Activated T-cell treated with anti-CD3 and anti-CD28 coated beads, Interleukin-2, amount 50 U/mL, for 1 hour (primary cell): ENCODE results near the gene FLT4.
A peak's percentile ranks its signal among the peaks of the same experiment; 100 is the strongest.
"Not testable (repeated sequence)": the region's sequence is repeated elsewhere in the genome, so short reads cannot be mapped to it uniquely, and the experiment has no call there.

ENCODE experiments used
- DNase-seq: peaks from one replicate; pipeline ENCODE4 v3.0.0-alpha.2; 2020

Gene FLT4

GRCh38 chr5:180669661-180670060, 20.3 kb upstream of the FLT4 start:
- DNase-seq = no peak

DNA sequence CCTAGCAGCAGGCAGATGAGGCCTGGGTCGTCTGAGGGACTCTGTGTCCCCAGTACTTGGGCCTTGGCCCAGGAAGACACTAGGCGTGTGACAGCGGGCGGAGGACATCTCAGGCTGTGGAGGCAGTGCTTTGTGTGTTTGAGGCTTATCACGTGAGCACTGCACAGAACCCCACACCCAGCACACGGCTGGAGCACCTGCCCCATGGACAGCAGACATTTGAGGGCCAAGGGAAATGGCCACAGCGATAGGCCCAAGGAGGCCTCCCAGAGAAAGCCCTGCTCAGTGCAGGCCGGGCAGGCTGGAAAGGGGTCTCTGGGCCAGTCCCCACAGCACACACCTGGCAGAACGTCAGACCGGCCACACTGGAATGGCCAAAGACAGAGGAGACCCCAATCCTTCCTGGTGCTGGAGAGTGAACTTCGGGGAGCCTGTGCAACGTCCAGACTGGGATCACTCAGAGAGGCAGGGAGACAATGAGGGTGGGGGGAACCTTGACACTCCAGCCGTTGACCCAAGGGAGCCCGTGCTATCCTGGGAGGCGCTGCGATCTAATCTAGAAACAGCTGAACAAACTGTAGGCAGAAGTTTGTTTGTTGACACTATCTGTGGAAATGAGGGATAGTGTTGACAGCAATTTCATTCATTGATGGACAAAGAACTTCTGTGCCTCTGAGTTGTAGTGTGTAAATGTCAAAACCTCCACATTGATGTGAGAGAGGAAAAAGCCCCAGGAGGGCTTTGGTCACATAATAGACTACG, 19.6 kb upstream of the FLT4 start:
- DNase-seq = no peak

- no peak for DNase-seq
These were observed 17.4 kb upstream of the FLT4 start for GRCh38 chr5:180666812-180667211.

DNA sequence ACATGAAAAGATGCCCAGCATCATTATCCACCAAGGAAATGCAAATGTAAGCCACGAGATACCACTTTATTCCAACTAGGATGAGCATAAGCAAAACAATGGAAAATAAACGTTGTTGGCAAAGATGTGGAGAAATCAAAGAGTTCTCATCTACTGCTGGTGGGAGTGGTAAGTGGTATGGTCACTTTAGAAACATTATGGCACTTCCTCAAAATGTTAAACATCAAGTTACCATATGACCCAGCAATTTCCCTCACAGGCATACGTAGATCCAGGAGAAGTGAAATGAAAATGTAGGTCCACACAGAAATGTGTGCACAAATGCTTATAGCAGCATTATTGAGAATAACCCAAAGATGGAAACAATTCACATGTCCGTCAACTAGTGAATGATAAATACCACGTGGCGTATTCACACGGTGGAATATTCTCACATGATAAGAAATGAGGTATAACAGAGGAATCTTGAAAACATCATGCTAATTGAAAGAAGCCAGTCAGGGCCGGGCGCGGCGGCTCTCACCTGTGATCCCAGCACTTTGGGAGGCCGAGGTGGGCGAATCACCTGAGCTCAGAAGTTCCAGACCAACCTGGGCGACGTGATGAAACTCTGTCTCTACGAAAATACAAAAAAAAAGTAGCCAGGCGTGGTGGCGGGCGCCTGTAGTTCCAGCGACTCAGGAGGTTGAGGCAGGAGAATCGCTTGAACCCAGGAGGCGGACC, 16.4 kb upstream of the FLT4 start:
- DNase-seq = no peak

- DNase-seq = no peak
These were observed 9.6 kb upstream of the FLT4 start for GRCh38 chr5:180658774-180659564.

GRCh38 chr5:180655243-180655642, 5.8 kb upstream of the FLT4 start:
- DNase-seq = not testable (repeated sequence)

DNA sequence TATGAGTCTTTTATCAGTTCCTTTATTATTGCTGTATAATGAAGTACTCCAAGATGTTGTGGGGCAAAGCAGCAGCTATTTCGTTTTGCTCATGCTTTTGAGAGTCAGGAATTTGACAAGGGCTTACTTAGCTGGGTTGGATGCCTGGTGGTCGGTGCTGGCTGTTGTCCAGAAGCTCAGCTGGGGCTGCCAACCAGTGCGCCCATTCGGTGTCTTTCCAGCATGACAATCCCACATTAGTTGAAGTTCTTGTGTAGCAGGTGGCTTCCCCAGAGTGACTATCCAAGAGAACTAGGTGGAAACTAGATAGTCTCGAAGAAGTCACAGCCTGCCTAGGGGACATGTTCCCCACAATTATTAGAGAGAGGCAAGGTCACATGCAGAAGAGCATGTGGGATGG, 3.4 kb upstream of the FLT4 start:
- no peak for DNase-seq

DNA sequence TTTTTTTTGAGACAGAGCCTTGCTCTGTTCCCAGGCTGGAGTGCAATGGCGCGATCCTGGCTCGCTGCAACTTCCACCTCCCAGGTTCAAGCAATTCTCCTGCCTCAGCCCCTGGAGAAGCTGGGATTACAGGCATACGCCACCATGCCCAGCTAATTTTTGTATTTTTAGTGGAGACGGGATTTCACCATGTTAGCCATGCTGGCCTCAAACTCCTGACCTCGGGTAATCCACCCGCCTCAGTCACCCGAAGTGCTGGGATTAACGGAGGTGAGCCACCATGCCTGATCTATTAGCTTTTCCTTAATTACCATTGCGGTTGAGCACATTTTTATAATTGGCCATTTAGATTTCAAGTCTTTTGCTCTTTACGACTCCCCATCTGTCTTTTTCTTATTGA, 2.9 kb upstream of the FLT4 start:
- no peak for DNase-seq

GRCh38 chr5:180648658-180649296, 623 bp downstream of the FLT4 start:
- peak; percentile 49 for DNase-seq

- DNase-seq = no peak
These were observed 1.4 kb downstream of the FLT4 start for GRCh38 chr5:180647941-180648500.

DNA sequence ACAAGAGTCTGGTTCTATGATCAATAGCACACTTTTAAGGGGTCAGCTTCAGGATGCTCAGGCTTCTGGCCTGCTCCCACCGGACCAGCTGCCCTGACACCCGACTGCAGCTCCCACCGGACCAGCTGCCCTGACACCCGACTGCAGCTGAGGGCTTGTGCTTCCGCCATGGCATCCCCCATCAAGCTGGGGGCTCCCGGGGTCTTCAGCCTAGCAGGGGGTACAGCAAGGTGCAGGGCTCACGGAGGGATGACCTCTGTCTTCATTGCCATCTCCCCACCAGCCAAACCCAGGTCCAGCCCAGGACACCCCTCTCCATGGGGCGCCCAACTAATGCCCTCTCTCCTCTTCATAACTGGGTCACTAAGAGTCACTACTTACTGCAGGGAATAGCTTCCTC, 1.9 kb downstream of the FLT4 start:
- DNase-seq = no peak

DNA sequence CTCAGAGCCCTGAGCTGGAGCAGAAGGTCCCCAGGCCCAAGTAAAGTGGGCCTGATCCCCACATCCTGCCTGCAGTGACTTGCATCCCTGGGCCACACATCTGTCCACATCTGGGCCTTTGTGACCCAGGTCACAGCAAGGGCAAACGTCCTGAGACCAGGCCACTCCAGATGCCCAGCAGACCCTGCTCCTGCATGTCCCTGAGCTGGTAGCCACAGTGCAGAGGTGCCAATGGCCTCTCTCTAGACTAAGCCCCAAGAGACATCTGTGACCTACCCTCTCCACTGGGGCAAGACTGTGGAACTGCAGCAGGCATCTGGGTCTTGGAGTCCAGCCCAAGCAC, 2.5 kb downstream of the FLT4 start:
- no peak for DNase-seq

GRCh38 chr5:180646289-180646962, 3.0 kb downstream of the FLT4 start:
- DNase-seq = no peak

GRCh38 chr5:180645274-180646204, 3.9 kb downstream of the FLT4 start:
- DNase-seq = no peak

DNA sequence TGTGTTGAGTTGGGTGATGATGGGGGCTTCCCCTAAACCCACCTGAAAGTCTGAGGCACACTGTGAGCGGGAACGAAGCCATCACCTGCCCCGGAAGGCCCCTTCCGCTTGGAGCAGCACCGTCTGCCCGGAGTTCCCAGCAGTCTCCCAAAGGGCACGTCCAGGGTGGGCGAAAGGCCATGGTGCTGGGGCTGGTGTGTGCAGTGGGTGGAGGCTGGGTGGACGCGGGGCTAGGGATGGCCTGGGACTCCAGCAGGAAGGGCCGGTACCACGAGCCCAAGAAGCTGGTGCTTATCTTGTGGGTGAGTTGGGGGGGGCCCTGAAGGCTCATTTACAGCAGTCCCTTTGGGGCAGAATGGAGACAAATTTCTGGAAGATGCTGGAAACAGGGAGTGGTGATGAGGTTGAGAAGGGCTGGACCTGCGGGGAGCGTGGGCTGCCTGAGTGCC, 4.6 kb downstream of the FLT4 start:
- no peak for DNase-seq

DNA sequence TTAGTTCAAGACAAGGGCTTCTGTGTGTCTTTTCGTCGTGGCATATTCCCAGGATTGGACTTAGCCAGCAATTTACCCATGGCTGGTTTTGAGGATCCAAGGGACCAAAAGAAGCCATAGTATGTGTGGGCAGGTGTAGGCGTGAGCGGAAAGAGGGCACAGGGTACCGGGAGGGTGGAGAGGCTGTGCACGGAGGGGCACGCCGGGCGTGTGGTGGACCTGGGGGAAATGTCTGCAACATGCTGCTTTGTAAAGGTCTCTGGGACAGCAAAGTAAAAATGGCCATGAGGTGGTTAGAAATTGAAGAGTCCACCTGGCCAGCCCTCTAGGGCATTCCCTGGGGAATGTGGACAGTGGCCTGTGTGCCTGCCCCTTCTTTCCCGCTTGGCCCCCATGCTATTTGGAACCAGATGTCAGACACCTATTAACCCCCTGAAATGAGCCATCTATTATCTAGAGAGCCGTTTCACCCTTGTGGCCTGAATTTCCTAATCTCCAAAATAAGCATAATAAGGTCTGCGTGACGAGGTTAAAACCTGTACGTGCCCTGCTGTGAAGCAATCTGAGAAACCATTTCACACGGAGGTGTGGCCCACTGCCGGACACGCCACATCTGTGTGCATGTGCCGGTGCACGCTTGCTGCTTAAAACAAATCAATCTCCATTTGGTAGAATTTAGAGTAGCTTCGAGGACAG, 5.1 kb downstream of the FLT4 start:
- no peak for DNase-seq

- no peak for DNase-seq
These were observed 6.1 kb downstream of the FLT4 start for GRCh38 chr5:180643191-180643851.

- DNase-seq = no peak
These were observed 6.6 kb downstream of the FLT4 start for GRCh38 chr5:180642779-180643178.

- DNase-seq = no peak
These were observed 7.1 kb downstream of the FLT4 start for GRCh38 chr5:180642181-180642775.

DNA sequence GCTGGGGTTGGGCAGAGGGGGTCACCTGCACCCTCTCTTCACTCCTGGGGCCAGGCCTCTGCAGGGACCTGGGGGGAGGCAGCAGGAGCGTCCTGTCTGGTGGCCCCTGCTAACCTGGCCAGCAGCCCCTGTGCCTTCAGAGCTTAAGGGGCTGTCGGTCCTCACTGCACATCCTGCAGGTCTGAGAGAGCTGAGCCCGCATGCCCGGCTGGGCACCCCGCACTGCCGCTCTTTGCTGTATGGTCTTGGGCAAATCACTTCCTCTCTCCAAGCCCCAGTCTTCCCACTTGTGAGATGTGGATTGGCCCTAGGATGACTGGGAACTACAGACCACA, 7.9 kb downstream of the FLT4 start:
- DNase-seq = no peak
